Measurements from ENCODE around the gene OR51I1.

The OR51I1 gene, protein sequence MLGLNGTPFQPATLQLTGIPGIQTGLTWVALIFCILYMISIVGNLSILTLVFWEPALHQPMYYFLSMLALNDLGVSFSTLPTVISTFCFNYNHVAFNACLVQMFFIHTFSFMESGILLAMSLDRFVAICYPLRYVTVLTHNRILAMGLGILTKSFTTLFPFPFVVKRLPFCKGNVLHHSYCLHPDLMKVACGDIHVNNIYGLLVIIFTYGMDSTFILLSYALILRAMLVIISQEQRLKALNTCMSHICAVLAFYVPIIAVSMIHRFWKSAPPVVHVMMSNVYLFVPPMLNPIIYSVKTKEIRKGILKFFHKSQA

DNA sequence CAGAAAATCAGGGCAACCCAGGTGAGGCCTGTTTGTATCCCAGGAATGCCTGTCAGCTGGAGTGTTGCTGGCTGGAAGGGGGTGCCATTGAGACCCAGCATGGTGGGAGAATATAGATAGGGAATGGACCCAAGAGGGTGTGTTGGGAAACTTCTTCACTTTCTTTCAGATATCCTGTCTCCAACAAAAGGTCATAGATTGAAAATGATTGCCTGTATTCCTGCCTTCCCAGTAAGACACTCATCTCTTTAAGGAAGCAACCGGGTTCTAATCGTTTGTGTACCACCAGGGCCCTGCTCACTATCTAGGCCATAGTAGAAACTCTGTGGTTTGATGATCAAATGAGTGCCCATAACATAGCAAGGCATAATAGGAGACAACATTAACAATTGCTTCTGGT, at the start of gene OR51I1:
OR51I1 (minus strand) TSS at position 101 of the 400 bp plus-strand sequence; CDS start at position 101, 0 bp downstream.
- DNase-seq (ENCODE audit: low spot score): no peak

DNA sequence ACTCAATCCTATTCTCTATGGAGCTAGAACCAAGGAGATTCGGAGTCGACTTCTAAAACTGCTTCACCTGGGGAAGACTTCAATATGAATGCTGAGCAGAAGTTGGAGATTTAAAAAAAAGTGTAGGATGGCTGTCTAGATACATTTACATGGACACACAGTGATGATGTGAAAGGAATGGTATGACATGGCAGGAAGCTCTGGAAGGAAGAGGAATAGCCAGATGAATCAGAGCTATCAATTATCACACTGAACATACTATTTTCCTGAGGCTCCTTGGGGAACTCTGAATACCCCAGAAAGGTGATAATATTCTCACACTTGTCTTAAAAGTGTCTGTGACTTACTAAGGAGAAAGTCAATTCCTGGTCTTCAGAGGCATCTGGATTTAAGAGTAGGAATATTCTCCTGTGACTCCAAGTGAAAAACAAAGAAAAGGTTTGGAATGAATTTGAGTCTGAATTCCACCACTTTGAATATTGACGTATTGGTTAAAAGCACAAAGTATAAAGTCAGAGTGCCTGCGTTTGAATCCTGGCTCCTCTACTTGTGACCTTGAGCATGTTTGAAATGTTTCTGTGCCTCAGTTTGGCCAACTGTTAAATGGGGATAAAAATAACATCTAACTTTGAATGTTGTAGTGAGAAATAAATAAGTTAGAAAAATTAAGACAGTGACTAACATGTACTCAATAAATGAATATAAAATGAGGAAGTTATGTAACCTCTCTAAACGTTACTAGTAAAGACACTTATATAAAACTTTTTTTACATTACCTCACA, 48.5 kb upstream of the OR51I1 start:
- peak; percentile 11 for DNase-seq (ENCODE audit: low spot score)

DNA sequence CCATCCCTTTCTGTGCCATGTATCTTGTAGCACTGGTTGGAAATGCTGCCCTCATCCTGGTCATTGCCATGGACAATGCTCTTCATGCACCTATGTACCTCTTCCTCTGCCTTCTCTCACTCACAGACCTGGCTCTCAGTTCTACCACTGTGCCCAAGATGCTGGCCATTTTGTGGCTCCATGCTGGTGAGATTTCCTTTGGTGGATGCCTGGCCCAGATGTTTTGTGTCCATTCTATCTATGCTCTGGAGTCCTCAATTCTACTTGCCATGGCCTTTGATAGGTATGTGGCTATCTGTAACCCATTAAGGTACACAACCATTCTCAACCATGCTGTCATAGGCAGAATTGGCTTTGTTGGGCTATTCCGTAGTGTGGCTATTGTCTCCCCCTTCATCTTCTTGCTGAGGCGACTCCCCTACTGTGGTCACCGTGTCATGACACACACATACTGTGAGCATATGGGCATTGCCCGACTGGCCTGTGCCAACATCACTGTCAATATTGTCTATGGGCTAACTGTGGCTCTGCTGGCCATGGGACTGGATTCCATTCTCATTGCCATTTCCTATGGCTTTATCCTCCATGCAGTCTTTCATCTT, 47.6 kb upstream of the OR51I1 start:
- DNase-seq (ENCODE audit: low spot score): no peak

DNA sequence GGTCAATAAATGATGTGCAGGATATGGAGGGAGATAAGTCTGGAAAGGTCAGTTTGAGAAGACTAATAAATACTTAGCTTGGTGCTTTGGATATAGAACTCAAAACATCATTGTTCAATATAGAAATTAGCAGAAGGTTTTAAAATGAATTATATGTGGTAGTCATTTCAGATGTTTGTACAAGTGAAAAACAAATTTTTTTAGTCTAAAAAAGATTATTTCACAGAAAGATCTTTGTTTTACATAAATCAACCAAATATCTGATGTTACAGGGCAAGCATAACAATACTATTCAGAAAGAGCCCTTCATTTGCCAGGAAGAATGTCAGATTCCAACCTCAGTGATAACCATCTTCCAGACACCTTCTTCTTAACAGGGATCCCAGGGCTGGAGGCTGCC, 47.1 kb upstream of the OR51I1 start, which contains the start of gene OR52D1:
OR52D1 (plus strand) TSS at position 301 of the 400 bp plus-strand sequence; CDS start at position 323, 22 bp downstream.
- no peak for DNase-seq (ENCODE audit: low spot score)

DNA sequence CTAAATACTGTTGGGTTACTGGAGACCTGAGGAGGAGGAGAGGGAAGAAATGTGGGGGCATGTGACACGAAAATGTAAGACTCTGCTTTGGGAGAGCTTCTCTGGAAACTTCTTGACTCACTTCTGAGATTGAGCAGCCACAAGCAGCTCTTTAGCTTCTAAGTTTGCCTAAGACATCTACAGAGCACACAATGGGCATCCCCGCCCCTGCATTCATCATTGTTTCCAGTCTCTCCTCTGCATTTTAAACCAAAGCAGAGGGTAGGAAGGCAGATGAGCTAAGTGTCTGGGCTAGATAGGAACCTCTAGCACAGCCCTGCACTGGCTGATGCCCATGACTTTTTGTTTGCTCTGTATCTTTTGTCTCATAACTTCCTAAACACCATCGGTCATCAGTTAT, 45.1 kb upstream of the OR51I1 start:
- DNase-seq (ENCODE audit: low spot score): no peak

DNA sequence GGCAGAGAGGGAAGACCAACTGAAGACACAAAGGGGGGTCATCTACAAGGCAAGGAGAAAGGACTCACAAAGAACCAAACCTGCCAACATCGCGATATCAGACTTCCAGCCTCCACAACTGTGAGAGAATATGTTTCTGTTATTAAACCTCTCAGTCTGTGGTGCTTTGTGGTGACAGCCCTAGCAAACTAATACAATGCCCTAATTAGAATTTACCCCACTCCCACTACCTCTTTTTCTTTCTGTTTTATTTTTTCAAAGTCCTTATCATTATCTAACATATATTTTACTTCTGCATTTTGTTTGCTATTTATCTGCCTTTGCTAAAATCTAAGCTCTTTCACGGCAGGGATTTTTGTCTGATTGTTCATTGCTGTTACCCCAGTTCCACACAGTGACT, 44.7 kb upstream of the OR51I1 start:
- DNase-seq (ENCODE audit: low spot score): no peak

DNA sequence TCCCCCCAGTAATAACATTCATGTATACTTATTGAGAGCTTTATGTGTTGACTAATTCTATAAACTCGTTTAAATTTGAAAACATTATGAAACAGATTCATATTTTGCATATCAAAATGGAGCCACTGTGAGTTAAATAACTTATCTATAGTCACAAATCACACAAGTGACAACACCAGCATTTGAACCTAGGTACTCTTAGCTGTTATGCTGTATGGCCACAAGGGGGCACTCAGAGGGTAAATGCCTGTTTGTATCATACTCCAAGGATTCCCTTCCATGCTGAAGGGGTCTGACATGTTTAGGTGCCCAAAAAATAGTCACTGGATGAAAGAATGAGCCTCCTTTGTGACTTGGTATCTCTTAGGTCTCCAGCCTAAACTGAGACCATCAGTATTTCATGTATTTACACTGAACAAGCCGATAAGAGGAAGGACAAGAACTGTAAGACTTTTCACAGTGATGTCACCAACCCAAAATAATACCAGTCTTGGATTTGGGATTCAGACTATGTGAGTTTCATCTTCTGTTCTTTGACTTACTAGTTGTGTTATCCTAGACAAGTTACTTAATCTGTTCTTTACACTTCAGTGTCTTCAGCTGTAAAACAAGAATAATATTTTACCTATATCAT, 35.0 kb upstream of the OR51I1 start:
- DNase-seq (ENCODE audit: low spot score): peak; percentile 76

DNA sequence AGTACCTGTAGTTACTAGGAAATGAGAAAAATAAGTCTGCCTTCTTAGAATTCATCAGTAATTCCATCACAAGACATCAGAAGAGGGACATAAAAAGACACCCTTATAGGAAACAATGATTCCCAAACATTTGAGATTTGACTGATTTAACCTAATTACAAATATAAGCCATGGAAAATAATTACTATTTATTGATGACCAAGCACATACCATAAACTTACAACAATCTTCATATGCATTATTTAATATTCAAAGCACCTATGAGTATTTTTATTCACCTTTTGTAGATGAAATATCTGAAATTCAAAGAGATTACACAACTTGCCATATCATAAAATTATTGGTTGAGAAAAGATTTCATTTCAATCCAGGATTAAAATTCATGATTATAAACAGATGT, 32.6 kb upstream of the OR51I1 start:
- no peak for DNase-seq (ENCODE audit: low spot score)

DNA sequence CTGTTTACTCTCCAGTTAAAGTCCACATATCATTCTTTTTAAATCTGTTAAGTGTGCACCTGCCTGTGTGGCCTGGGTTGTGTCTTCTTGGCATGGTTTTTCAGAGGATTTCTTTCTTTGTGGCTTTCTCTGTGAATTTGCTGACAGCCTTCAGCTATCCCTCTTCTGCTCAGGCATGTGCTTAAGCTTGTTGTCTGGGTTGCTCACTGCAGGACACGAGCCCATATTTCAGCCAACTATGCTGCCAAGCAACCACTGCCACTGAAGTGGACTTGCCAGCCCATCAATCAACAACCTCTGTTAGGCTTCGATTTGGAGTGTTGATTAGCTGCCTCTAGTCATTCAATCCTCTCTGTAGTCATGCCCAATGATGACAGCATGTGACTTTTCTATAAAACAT, 26.2 kb upstream of the OR51I1 start:
- no peak for DNase-seq (ENCODE audit: low spot score)

DNA sequence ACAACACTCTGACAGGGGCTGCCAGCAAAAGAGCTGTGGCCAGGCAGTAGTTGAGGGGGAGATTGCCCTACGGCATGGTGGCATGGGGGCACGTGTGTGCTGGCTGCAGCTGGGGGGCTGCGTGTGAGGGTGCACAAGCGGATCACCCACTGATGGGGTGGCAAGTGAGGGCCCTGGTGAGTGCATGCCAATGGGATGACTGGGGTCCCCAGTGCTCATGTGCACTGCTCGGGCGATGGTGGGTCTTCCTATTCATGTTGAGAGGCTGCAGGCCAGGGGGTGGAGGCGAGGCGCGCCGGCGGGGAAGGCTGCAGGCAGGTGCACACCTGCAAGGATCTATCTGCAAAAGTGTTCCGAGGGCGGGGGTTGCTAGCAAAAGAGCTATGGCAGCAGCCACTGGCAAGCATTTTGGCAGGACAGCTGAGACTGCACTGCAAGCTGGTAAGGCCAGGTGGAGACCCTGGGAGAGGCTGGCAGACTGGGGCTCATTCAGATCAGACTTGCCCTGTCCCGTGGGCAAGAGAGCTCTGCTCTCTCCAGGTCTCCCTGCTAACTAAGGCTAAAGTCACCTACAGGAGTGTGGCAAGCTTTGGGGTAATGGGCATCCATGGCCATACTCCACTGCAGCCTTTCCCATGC, 19.8 kb upstream of the OR51I1 start:
- no peak for DNase-seq (ENCODE audit: low spot score)

DNA sequence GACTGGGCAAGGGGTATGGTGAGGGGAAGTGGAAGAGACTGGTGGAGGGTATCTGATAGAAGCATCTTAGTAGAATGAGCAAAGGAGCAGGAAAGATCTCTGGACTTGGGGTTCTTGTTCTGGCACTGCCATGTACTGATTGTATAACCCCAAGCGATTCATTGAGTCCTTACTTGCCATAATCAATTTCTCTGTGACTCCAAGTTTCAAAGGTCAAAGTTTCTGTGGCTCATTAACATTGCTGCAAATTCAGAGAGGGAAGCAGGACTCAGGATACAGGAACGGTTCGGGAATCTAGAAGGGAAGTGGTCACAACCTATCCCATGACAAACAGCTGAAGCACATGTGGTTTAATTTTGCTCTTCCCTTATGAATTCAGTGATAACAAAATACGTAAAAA, 8.1 kb upstream of the OR51I1 start:
- DNase-seq (ENCODE audit: low spot score): no peak

DNA sequence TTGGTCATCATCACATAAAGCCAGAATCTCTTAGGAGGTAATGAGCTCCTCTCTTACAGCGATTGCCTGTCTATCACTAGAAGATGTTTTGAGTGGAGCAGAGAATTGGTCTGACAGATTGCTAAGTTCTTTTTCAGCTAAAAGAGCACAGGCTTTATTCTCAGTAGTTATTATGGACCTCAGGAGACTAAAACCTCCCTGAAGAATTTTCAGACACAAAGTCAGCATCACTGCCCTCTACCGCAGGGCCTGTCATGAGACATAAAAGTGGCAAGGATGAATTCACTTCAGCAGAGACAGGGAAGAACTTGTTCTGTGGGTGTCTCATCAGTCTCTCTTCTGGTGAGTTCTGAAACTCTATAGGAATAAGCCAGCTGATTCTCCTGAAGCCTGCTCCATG, 7.7 kb upstream of the OR51I1 start, which contains the start of gene OR51I2:
OR51I2 (plus strand) TSS at position 301 of the 400 bp plus-strand sequence. CDS start 4,166 bp downstream, outside the sequence.
- DNase-seq (ENCODE audit: low spot score): no peak

DNA sequence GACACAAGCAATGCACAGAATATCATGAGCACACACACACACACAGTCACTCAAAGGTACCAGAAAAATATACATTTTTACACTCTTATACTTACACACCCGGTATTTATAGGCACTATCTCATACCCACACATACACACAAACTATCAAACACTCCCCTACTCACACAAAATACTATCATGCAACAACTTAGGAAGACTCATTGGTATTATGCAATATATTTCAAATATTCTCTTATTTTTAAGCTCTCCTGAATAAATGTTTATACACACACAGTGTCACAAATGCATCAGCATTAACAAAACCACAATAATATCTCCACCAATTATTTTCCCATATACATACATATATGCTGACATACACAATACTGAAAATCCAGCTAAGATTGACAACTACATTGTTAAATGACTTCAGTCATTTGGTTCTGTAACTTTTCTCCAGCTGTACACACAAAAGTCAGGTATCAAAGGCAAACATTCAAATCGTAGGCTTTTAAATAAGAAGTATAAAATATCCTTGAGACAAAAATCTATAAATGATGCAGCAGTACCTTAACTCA, 2.6 kb upstream of the OR51I1 start:
- DNase-seq (ENCODE audit: low spot score): no peak

DNA sequence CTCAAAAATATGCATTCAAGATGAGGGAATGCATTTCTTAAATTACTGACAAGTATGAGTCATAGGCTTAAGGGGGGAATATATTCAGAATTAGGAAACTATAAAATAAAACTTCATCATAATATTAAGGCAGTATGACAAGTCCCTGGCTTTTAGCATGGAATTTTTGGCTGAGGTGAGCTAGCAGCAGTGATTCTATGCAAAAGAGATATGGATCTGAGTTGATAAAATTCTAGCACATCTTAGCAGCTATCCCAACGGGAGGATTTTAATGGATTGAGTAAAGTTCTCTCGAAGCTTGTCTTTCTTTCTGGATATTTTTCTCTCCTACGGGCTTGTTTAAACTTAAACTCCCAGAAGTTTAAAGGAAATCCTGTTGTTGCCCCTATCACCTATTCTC, 18.2 kb downstream of the OR51I1 start:
- no peak for DNase-seq (ENCODE audit: low spot score)

DNA sequence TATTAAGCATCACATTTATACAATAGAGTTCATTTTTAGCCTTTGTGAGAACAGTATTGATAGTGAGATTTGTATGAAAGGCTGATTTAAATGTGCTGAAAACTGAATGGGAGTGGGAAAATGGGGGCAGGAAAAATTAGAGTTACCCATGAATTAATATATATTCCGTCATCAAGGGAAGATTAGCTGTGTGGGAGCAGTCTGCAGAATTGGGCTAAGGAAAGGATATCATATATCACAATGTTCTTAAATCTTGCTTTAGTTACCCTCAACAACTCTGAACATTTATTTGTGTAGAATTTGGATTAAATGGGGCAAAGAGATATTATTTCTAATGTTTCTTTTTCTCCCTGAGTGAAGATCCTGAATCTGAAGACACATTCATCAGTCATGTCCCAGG, 19.5 kb downstream of the OR51I1 start, which contains the start of gene OR51Q1:
OR51Q1 (plus strand) TSS at position 301 of the 400 bp plus-strand sequence; CDS start at position 391, 90 bp downstream.
- no peak for DNase-seq (ENCODE audit: low spot score)

DNA sequence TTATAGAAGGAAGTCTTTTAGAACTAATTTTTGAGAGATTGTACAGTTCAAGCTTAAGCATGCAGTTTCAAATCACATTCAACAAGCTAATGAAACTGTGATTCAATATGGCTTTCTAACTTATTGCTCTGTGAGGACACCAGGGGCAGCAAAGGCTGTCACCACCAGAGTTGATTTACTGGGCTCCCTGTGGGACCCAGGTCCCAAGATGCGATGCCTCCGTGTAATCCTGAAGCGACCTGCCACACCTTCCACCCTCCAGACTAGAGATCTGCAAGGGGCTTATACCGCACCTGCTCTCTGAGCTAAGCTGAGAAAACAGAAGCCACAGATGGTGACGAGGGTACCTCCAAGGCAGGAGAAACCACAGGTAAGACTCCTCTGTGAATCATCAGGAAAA, 20.3 kb downstream of the OR51I1 start:
- no peak for DNase-seq (ENCODE audit: low spot score)

DNA sequence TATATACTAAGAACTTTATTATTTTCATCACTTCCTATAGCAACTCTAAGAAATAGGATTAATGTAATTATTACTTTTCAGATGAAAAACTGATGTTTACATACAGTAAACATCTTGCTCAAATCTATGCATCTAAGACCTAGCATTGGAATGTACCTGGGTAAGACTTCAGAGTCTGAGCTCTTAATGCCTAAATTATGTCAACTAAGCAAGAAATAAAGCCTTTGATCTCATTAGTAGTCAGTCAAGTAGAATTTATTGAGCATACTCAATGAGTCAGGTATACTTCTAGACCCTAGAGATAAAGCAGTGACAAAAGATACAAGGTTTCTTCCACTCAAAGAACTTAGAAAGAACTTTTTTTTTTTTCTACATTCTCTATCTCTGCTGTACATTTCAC, 36.1 kb downstream of the OR51I1 start:
- DNase-seq (ENCODE audit: low spot score): no peak

DNA sequence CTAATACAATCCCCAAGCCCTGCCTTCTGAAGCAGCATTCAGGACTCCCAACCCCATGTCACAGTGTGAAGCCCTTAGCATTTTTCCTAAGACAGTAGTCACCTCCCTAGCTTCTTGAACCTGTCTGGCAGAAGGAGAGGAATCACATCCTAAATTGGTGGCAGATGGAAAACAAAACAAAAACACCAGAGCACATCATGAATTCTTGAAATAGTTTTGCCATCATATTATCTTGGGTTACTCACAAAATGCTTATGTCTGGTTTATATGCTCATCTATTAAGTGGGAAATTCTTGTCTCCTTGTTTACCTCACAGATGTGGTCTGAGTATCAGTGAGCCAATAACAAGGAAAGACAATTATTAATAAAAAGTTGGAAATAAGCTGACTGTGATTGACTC, 42.4 kb downstream of the OR51I1 start:
- DNase-seq (ENCODE audit: low spot score): no peak

DNA sequence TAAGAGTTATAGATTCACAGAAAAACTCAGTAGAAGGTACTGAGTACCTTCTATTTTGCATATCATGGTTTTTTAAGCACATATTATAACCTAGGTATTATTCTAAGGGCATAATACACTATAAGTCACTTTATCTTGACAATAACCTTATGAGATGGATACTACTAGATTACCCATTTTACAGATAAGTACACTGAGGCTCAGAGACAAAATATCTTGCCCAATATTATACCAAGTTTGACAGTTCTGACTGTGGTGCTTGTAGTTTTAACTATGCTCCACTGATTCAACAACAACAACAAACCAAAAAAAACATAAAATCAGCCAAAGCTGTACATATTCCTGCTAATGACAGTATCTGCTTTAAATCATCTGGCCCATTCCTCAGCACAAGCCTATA, 47.2 kb downstream of the OR51I1 start:
- DNase-seq (ENCODE audit: low spot score): no peak

Data from GM03348 (cell line).